D341Med (cell line): ENCODE results near the gene NCAM2.
A peak's percentile ranks its signal among the peaks of the same experiment; 100 is the strongest.

Experiments used
- DNase-seq: peaks from one replicate; pipeline ENCODE4 v3.0.0; 2012; ENCODE audit warnings: low spot score

The NCAM2 gene

DNA sequence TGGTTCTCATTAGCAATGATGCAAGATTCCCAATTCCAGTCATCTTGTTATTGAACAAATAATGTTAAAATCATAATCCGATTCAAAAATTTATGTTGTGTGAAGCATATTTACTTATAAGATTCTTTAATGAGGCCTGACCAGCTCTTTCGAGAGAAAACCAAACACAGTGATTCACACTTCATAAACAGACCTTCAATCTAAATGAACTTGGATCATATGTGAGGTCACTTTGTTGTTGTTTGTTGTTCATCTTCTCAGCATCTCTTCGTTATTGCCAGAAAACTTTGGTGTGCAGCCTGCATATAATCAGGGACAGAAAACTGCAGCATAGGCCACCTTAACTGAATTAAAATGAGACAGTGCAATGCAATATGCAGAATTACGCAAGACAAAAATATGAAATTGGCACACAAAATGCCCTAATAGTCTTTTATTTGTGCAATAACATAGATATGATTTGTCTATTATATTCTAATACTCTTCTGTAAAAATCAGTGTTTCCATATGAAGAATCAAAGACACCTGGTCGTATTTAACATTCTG, 30.1 kb downstream of the NCAM2 start:
- DNase-seq: no peak

- DNase-seq: no peak
These were observed 31.0 kb downstream of the NCAM2 start for GRCh38 chr21:21029164-21029563.

DNA sequence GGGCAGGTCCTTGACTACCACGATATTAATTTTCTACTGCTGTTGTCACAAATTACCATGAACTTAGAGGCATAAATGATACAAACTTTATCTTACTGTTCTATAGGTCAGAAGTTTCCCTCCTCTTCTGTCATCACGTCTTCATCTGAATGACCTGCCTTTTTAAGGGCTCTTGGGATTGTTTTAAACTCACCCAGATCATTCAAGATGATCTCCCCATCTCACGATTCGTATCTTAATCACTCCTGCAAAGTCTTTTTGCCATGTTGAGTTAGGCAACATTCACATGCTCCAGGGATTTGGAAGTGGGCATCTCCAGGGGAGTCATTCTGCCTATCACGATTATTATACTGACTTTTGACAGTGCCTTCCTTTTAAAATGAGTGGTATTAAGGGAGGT, 32.1 kb downstream of the NCAM2 start:
- no peak for DNase-seq

- DNase-seq: no peak
These were observed 35.8 kb downstream of the NCAM2 start for GRCh38 chr21:21034036-21034435.

DNA sequence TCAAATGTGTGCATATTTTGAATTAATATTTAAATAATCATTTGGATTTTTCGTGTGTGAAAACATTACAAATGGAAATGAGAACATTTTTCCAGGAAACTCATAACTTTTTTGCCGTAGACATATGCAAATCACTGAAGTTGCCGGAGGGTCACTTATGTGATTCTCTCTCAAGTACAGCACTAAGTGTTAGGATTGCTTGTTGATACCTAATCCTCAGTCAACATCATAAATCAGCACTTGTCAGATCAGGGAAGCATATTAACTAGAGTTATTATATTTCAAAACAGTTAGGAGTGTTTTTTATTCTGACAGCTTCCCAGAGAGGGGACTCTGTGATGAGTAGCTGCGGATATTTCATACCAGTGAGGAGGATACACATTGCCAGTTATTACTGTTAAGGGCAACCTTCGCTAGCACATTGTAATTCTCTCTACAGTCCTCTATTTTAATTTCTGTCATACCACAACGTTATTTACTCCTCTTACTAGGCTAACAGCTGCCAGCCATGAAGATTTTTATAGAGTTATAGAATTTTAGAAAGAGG, 41.5 kb downstream of the NCAM2 start:
- DNase-seq: no peak

DNA sequence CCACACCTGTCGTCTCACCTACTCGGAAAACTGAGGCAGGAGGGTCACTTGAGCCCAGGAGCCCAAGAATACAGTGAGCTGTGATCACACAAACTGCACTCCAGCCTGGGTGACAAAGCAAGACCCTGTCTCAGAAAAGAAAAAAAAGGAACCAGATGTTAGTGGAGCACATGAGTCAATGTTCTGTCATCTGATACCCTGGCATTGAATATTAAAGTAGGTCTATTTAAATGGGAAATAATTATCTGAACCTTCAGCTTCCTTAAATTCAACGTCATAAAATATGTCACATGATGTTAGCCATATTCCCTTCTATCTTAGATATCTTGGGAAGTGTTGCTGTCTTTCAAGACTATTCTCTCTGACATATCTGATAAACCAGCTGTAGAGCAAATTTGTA, 47.3 kb downstream of the NCAM2 start:
- no peak for DNase-seq

GRCh38 chr21:21046063-21046462, 47.9 kb downstream of the NCAM2 start:
- DNase-seq: no peak

DNA sequence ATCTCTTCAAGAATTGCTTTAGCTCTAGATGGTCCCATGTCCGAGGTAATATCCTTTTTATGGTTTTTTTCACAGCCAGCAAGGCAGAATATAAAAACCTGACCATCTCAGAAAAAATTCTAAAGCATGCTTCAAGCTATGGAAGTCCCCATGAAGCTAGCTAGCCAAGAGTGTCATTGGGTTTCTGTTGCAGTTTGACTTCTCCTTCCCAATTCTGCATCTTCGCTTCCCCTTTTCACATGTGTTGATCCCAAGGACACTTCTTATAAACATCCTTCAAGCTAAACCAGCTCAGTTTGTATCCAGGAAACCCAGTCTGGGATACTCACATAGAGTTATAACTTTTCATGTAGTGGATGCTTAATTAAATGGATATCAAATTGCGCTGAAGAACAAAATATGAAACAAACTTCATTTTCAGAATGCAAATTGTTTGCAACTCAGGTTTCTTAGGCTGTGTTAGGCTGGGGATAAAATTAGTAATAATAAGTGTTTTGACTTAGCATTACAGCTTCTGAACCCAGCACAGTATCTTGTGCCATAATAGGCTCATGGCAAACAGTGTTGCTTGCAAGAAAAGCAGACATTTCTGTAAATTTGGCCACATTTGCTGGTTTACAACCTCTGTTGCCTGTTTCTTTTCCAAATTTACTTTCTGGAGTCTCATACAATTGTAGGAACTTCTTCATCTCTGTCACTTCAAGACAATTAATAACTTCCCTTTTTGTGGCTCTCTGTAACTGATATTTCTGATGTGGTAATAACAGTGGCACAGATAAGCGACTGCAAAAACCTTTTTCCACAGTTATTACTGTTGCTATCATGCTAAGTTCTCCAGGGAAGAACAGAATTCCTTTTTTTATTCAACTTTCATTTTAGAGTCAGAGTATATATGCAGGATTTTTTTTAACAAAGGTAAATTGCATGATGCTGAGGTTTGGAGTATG, 53.2 kb downstream of the NCAM2 start:
- no peak for DNase-seq

- no peak for DNase-seq
These were observed 54.5 kb downstream of the NCAM2 start for GRCh38 chr21:21052672-21053071.

DNA sequence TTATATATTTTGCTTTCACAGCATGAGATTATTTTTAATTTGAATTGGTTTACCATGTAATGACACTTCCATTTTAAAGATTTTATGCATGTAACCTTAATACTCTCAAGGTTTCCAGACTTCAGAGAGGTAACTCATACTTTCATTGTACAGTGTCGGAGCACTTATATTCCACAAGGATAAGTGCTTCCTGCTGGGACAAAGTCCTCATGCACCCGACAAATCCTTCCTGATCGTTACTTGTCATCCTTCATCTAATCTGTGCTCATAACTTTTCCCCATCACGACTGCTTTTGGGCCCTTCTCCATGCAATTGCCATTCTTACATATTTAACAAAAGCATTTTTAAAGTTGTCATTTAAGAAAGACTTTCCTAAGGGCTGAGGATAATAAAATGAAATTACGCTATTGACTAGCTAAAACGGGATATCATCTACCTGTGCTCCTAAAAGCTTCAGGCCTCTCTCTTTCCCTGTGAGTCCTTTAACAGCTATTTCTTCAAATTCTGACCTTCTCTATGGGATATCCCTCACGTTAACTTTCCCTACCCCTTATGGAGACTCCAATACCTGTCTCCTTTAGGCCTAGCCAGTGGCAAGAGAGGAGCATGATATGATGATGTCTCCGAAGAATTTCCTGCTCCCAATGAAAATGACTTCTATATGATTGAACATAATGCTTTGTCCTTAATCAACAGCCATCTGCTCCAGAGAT, 59.3 kb downstream of the NCAM2 start:
- DNase-seq: no peak

- no peak for DNase-seq
These were observed 65.6 kb downstream of the NCAM2 start for GRCh38 chr21:21063828-21064227.

GRCh38 chr21:21064353-21064752, 66.1 kb downstream of the NCAM2 start:
- DNase-seq: no peak

DNA sequence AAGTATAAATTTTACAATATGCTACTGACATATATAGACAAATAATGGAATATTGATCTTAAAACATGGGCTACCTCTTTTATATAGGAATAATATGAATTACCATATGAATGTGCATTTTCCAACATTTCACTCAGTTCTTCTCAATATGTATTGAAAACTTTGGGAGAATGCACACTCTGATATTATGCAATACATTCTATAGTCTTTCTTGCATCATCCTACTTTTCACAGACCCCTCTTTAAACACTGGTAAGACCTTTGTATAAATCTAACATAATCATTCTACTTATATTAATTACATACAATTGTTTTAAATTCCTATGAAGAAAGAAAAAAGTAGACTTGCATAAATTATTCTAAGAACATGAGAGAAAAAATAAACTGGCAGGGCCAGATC, 69.2 kb downstream of the NCAM2 start:
- no peak for DNase-seq

GRCh38 chr21:21074305-21074704, 76.1 kb downstream of the NCAM2 start:
- no peak for DNase-seq

DNA sequence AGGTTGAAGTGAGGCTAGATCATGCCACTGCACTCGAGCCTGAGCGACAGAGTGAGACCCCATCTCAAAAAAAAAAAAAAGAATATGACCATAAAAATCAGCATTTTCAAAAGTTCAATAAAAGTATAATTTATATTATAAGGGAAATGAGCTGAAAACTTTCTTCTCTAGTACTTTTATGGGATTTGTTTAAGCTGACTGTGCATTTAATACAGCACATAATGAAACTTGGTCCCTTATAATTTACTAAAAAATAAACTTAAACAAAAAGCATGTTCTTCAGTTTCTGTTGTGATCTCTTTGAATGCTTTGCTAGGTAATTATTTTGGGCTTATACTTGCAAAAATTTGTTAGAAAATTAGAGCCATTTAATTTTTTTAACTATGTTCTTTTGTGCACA, 77.8 kb downstream of the NCAM2 start:
- DNase-seq: no peak

GRCh38 chr21:21076491-21076890, 78.3 kb downstream of the NCAM2 start:
- no peak for DNase-seq

GRCh38 chr21:21079646-21080045, 81.4 kb downstream of the NCAM2 start:
- DNase-seq: no peak

GRCh38 chr21:21084179-21084578, 86.0 kb downstream of the NCAM2 start:
- no peak for DNase-seq

GRCh38 chr21:21085206-21085605, 87.0 kb downstream of the NCAM2 start:
- DNase-seq: no peak

DNA sequence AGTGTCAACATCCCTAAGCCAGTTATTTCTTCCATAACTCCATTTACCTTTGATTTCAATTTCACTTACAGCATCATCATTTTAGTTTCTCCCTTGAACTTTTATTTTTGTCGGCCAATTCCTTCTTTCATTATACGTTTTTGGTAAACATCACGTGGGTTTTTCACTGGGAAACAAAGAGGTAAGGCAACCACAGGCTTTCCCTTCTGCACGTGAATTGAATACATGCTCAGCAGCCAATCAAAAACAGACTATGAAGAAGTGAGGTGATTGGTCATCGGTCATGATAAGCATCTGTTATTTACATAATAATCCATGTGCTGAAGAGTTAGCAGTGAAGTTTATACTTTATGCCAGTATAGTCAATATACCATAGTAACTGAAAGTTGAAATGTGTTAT, 98.7 kb downstream of the NCAM2 start:
- no peak for DNase-seq

- DNase-seq: no peak
These were observed 99.3 kb downstream of the NCAM2 start for GRCh38 chr21:21097466-21097865.

- DNase-seq: peak; percentile 45
These were observed 103.7 kb downstream of the NCAM2 start for GRCh38 chr21:21101911-21102310.

DNA sequence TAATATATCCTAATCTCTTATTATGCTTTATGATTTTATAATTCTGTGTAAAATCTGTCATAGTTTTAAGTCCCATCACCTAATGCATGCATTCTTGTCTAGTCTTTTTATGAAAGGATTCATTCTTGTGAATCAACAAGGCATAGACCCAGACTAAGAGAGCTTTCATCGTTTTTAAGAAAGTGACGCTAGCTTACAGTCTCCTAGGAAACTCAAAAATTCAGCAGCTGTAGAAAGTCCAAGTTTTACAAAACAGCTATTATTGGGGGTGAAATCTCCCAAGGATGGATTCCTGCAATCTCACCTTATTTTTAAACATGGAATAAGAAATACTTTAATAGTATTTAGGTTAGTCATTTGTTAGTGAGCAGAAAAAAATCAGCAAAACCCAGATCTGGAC, 104.7 kb downstream of the NCAM2 start:
- DNase-seq: no peak
